ENCODE results near the gene CMTM1. TPM values are rescaled to one million over a fixed set of nuclear protein-coding genes. Genes with fewer than 3 reads are reported as not detected.

Gene CMTM1
- total RNA-seq, 4 donors from 2014 or later = 2.0 to 5.1 (median 2.1) TPM; not detected in 1

DNA sequence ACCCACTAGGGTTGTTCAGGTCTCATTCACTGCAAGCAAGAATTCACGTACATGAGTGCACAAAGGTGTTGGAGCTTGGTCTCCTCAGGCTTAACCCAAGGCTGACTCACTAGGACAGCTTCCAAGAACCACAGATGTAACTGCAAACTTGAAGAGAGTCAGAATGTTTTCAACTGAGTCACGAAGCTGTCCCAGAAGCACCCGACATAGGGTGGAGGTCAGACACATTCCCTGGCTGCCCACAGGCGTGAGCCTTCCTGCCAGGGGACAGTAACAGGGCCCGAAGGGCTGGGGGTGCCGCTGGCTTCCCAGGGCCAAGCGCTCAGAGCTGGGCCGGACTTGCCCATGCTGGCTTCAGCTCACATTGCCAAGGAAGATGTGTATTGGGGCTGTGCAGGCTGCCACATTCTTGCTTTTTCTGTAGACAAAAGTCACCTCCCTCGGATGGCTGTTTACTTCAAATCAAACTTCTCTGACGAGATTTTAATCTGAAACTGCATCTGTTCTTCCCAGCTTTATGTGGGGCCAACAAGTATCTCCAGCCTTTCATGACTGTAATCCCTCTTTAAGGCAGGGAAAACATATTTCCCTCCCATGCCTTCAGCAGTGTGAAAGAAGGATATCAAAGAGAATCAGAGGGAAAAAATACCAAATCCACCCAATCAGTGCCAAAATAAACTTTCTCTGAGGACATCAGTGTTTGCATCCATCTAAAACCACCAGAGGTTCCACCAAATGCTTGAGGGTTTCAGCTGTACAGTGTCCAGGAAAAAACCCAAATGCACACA lies 52.5 kb downstream of the CMTM1 start:
- Histone ChIP-seq H3K27me3 (no peaks in the 10 kb centered on the region), H3K27ac (peak overlapping the region in 2 of 4 donors; percentile 35 to 65)
- WGBS, 2 donors = 36 to 53% methylated on average over 9 to 10 of the region's 10 CpGs

DNA sequence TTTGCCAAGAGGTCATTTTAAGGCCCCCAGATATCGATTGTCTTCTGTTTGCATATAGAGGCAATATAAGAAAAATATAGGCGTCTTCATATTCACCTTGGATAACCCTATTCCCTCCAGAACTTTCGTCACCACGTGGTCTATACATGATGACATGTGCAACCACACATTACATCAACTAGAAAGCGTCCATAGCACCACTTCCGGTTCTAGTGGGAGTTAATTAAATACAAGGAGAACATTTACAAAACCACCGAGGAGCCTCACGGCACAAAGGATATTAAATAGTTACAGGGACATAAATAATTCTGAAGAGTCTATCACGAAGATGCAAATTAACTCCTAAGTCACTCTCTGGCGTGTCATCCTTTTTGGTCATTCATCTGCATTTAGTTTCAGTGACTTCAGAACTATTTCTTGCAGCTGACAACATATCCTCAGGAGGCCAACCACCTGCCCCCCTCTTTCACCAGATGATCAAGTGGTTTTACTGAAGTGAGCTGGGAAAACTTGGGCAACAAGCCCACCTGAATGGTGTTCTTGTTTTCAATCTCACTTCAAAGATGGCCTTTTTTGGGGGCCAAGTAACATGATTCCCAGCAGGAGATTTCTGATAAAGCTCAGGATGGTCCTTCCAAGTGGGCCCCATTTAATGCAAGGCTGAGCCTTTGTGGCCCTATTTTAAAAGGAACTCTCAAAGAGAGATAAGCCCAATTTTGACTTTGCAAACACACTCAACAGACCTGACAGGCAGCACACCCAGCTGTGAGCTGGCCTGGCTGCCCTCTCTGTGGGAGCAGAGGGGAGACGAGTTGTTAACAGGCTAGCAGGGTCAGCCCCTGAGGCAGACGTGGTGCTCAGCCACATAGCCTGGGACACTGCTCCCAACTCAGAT lies 53.5 kb downstream of the CMTM1 start:
- Histone ChIP-seq H3K9me3 (no peaks in the 10 kb centered on the region), H3K27ac (peak overlapping the region in 1 of 4 donors; percentile 35), H3K4me1 (peaks cover 0 to 38% (median 2%) of the 10 kb centered on the region in 4 donors), H3K4me3 (no peak overlapping the region), H3K36me3 (peaks cover 0 to 18% (median 0%) of the 10 kb centered on the region in 3 donors), H3K27me3 (no peaks in the 10 kb centered on the region)
- DNase-seq (ENCODE audit: low spot score in 2 of 2) = no peak
- WGBS, 2 donors = 49 to 59% methylated on average over 11 to 12 of the region's 12 CpGs
- no peak for TF ChIP-seq POLR2A (IDR thresholded peaks at IDR 0.05)
- TF ChIP-seq EP300 (IDR thresholded peaks at IDR 0.05) = no peak
- TF ChIP-seq, protein P1, sequence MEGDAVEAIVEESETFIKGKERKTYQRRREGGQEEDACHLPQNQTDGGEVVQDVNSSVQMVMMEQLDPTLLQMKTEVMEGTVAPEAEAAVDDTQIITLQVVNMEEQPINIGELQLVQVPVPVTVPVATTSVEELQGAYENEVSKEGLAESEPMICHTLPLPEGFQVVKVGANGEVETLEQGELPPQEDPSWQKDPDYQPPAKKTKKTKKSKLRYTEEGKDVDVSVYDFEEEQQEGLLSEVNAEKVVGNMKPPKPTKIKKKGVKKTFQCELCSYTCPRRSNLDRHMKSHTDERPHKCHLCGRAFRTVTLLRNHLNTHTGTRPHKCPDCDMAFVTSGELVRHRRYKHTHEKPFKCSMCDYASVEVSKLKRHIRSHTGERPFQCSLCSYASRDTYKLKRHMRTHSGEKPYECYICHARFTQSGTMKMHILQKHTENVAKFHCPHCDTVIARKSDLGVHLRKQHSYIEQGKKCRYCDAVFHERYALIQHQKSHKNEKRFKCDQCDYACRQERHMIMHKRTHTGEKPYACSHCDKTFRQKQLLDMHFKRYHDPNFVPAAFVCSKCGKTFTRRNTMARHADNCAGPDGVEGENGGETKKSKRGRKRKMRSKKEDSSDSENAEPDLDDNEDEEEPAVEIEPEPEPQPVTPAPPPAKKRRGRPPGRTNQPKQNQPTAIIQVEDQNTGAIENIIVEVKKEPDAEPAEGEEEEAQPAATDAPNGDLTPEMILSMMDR (IDR thresholded peaks at IDR 0.05) = no peak

More for the DNA sequence above, 52.5 kb downstream of the CMTM1 start:
- peak in 1 of 2 donors; percentile 32 for TF ChIP-seq EP300 (IDR thresholded peaks at IDR 0.05)
- TF ChIP-seq, protein P1 (IDR thresholded peaks at IDR 0.05) = no peak
- H3K4me1 ChIP-seq = peaks cover 0 to 38% (median 2%) of the 10 kb centered on the region in 4 donors
- H3K36me3 ChIP-seq = peaks cover 0 to 28% (median 0%) of the 10 kb centered on the region in 3 donors
- peak in 1 of 2 donors; percentile 40 for DNase-seq (ENCODE audit: low spot score in 2 of 2)
- no peaks in the 10 kb centered on the region for H3K9me3 ChIP-seq
- no peak overlapping the region for H3K4me3 ChIP-seq

DNA sequence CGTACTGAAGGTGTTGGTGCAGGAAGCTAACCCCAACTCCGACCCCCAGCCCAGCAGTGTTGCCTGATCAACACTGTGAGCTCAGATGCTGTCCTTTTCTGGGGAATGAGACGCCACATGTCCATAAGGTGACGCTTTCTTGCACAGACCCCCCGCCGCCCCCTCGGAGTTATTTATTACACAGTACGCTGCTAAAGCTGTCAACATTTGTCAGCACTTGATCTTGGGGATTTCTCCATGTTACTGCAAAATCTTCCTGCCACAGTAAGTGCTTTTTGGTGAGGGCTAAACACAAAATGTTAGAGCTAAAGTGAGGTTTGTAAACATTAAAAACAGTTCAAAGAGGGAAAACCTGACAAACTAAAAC lies 54.2 kb downstream of the CMTM1 start:
- TF ChIP-seq, protein P1 (IDR thresholded peaks at IDR 0.05) = no peak
- no peak for TF ChIP-seq EP300 (IDR thresholded peaks at IDR 0.05)
- TF ChIP-seq POLR2A (IDR thresholded peaks at IDR 0.05) = no peak
- no peaks in the 10 kb centered on the region for H3K9me3 ChIP-seq
- DNase-seq (ENCODE audit: low spot score in 2 of 2) = no peak
- 73 to 74% methylated on average over 8 of the region's 8 CpGs for WGBS, 2 donors
- peaks cover 0 to 38% (median 2%) of the 10 kb centered on the region in 4 donors for H3K4me1 ChIP-seq
- peaks cover 0 to 16% (median 0%) of the 10 kb centered on the region in 3 donors for H3K36me3 ChIP-seq
- H3K4me3 ChIP-seq = no peak overlapping the region
- H3K27me3 ChIP-seq = no peaks in the 10 kb centered on the region
- H3K27ac ChIP-seq = no peak overlapping the region

DNA sequence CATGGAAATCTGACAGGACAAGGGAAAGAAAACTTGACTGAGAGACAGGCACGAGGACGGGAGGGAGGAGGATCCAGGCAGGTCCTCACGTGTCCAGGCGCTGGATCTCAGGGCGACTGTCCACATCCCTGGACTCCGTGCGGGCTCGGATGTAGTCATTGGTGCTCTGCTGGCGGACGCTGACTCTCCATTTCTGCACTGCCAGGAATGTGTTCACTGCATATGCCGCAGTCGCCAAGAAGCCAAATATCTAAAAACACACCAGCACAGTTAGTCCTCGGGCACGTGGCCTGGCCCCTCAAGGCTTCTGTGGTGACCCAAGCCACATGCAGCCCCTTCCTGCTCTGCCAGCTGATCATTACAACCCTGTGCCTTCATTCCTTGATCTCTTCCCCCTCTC lies 55.7 kb downstream of the CMTM1 start:
- no peaks in the 10 kb centered on the region for H3K9me3 ChIP-seq
- 91 to 93% methylated on average over 14 of the region's 14 CpGs for WGBS, 2 donors
- TF ChIP-seq, protein P1 (IDR thresholded peaks at IDR 0.05) = no peak
- TF ChIP-seq POLR2A (IDR thresholded peaks at IDR 0.05) (no peak), EP300 (IDR thresholded peaks at IDR 0.05) (no peak)
- no peak overlapping the region for H3K4me3 ChIP-seq
- H3K27ac ChIP-seq = no peak overlapping the region
- DNase-seq (ENCODE audit: low spot score in 2 of 2) = no peak
- peaks cover 0 to 32% (median 2%) of the 10 kb centered on the region in 4 donors for H3K4me1 ChIP-seq
- H3K27me3 ChIP-seq = no peaks in the 10 kb centered on the region
- peaks cover 0 to 16% (median 0%) of the 10 kb centered on the region in 3 donors for H3K36me3 ChIP-seq
